Astrocyte of the hippocampus (primary cell): ENCODE data around the gene LPCAT1.

ENCODE experiments used
- DNase-seq: peaks from one replicate; pipeline ENCODE4 v3.0.0; 2011; ENCODE audit warnings: low read depth, low spot score

LPCAT1 gene

GRCh38 chr5:1497795-1498622 lies 25.8 kb downstream of the LPCAT1 start:
- DNase-seq: no peak

DNA sequence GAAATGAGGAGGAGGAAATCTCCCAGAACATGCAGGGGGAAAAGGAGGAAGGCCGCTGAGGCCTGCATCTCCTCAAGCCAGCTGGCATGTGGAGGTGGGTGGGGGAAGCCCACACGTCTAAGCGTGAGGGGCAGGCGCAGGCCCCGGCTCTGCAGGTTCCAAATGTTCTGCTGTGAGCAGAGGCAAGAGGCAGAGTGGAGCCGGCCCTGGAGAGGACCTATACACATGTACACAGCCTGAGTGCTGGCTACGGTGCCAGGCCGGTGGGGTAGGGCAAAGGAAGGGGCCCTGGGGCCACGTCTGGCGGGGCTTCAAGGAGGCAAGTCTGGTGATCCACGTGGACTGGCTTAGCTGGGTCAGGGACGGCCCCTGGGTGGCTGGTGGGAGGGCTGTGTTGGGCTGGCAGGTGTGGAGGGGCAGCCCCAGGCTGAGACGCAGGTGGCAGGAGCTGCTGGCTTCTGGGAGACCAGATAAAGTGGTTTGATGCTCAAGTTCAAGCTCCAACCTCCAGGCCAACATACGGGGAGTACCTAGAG lies 26.4 kb downstream of the LPCAT1 start:
- DNase-seq: no peak

- no peak for DNase-seq
Observed at GRCh38 chr5:1495525-1495897, 28.2 kb downstream of the LPCAT1 start.

GRCh38 chr5:1494780-1495524 lies 28.8 kb downstream of the LPCAT1 start:
- no peak for DNase-seq

DNA sequence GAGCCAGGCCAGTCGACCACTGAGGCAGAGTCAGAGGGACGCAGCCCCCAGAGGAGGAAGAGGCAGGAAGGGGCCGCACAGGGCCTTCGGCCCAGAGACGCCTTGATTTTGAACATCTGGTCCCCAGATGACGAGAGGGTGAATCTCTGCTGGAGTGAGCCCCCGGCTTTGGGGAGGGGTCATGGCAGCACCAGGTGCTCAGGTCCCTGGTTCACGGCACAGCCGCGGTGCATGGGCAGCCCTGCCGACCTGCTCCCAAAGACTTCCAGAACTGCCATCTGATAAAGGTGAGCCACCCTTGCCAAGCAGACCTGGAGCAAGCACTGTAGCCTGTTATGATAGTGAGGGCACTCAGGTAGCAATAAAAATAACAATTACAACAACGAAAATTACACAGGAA lies 29.8 kb downstream of the LPCAT1 start:
- DNase-seq: no peak

- no peak for DNase-seq
Observed at GRCh38 chr5:1493413-1493812, 30.3 kb downstream of the LPCAT1 start.

- DNase-seq: no peak
Observed at GRCh38 chr5:1492757-1493156, 31.0 kb downstream of the LPCAT1 start.

GRCh38 chr5:1490376-1490775 lies 33.4 kb downstream of the LPCAT1 start:
- DNase-seq: no peak

- DNase-seq: no peak
Observed at GRCh38 chr5:1489754-1490153, 34.0 kb downstream of the LPCAT1 start.

GRCh38 chr5:1488882-1489680 lies 34.7 kb downstream of the LPCAT1 start:
- peak; percentile 66 for DNase-seq

- DNase-seq: no peak
Observed at GRCh38 chr5:1487079-1487764, 36.5 kb downstream of the LPCAT1 start.

GRCh38 chr5:1486271-1486670 lies 37.5 kb downstream of the LPCAT1 start:
- DNase-seq: no peak

DNA sequence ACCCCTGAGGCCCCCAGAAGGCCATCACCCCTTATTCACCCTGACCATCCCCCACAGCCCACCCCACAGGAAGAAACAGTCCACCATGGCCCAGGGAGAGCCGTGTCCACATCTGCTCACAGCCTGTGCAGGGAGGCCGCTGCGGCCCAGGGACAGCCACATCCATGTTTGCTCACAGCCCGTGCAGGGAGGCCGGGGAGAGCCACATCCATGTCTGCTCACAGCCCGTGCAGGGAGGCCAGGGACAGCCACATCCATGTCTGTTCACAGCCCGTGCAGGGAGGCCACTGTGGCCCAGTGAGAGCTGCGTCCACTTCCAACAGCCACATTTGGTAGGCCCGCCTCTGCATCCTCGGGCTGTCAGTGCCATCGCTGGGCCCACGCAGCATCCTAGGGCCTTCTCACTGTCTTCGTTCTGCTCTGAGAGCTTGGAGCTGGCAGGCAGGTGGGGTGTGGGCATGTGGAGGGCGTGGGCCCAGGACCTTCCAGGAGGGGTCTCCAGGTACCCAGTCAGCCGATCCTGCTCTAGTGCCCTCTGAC lies 38.1 kb downstream of the LPCAT1 start:
- DNase-seq: no peak

DNA sequence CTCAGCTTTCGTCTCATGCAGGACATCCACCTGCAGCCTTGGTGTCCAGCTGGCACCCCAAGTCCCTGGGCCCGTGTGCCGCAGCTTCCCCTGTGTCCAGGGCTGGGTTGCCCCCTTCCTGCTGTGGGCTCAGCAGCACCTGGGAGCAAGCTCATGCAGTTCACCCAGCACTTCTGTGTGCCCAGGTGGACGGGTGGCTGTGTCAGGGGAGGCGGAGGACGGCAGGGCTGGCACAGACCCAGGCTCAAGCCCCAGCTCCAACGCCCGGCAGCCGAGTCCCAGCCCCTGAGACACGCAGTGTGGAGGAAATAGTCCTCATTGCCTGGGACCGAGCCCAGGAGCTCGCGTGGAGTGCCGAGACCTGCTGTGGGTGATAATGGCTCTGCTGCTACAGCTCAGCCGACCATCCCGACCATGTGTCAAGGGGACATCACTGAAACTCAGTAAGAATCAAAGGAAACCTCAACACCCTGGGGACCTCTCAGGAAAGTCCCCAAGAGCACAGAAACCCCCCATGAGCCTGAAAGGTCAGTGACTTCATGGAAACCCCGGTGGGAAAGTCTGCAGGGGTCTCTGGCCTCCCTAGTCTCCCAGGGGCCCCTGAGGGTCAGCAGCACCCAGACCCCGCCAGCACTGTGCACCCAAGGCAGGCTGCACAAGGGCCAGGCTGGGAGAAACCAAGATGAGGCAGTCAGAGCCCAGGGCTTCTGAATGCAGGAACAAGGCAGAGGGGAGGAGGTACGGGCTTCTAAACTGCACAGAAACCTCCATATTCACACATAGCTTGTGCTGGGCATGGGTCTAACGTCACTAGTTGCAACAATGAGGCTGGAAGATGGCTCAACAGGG lies 38.8 kb downstream of the LPCAT1 start:
- no peak for DNase-seq

DNA sequence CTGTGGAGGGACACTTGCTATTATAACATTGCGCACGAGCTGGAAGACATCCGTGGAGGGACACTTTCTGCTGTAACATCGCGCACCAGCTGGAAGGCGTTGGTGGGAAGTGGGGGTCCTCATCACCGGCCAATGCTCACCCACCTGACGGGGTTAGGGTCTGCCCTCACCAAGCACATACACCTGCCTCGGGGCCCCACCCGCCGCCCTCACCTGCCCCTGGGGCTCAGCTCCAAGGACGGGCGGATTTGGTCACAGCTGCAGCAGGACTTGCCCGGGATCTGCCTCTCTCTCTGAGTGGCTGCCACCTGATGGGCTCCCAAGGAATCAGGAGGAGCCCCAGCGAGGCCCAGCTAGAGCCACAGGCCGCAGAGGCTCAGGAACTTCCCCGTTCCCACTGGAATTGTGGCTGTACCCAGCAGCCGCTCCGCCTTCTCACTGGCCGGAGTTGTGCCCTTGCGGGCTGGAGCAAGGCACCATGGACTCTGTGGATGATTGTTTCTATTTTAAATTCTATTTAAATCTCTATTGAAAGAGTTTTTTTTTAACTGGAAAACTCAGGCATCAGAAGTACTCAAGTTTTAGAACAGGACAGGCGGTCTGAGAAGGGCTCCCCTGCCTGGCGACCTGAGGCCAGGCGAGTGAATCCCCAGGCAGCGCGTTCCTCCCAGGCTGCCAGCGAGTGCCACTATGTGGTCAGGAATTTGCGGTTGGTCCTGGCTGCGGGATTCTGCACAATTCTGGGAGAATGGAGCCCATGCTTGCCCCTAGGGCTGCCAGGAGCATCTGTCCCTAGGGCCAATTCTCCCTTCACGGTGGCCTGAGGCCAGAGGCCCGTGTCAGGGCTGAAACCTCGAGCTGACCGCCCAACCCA lies 39.7 kb downstream of the LPCAT1 start:
- no peak for DNase-seq

- DNase-seq: no peak
Observed at GRCh38 chr5:1483064-1483463, 40.7 kb downstream of the LPCAT1 start.

DNA sequence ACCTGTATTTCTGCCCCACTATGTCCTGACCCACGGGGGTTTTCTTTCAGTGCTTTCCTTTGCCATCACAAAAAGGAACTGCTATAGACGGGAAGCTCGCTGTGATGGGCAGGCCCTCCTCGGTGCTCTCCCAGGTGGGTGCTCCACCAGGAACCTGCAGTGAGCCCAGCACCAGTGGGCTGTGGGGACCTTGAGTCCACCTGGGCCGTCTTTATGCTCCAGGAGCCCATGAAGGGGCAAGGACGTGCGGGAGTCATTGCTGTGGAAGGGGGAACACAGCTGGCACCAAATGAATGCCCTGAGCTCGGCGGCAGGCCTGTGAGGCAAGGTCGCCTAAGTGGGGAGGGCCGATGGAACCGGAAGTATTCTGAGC lies 41.8 kb downstream of the LPCAT1 start:
- DNase-seq: no peak

DNA sequence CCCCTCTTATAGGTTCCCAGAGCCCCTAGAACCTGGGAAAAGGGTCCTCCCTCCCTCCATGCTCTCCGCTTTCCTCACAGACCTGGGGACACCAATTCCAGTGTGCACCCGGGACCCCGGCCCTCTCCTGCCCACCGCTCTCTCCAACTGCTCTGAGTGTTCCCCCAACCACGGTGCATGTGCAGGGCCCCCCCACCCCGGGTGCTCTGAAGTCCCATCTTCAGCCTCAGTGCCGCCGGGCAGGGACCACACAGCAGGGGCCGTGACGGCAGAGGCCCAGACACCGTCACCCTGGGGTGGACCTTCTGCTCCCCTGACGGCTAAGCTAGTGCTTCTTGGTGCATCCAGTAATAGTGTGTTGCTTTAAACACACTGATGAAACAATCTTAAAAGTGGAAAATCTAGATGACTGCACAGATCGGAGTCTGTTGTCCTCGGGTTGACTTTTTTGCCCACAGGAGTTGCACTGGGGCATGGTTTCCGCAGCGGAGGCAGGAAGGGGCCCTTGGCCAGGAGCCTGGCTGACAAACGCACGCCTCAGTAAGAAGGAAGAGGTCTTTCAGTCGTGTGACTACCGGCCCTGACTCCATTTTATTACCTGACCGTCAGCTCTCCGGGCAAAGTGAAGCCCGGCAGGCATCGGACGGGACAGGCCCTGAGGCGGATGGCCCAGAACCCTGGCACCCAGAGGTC lies 42.3 kb downstream of the LPCAT1 start:
- DNase-seq: no peak

GRCh38 chr5:1480806-1481205 lies 43.0 kb downstream of the LPCAT1 start:
- DNase-seq: no peak
